HEK293 (cell line): ENCODE data around the gene NLGN1.

Source experiments
- CTCF ChIA-PET: fragments of 350-600 bp; formaldehyde crosslinking; extraction: SDS; loops from one replicate; lab custom pipeline; 2021; ENCODE audit warnings: antibody characterized with exemption; lab: Yijun Ruan, JAX
- POLR2A ChIA-PET: fragments of 300-600 bp; formaldehyde crosslinking; extraction: SDS; loops from one replicate; lab custom pipeline; 2020; ENCODE audit warnings: antibody characterized with exemption, inconsistent platforms; lab: Yijun Ruan, JAX
- H3K27ac ChIP-seq: fragments of 200-500 bp; sonication (Bioruptor generic); 2 replicates; pipeline ENCODE4 v1.5.1; 2014; ENCODE audit warnings: low read depth, low read length, control low read depth, inconsistent platforms; ENCODE audit errors: extremely low read depth
- H3K36me3 ChIP-seq, 2 experiments: fragments of 200-500 bp in 1 of 2; sonication (Bioruptor generic) in 1 of 2; 1 replicate in 1 of 2; 2 replicates in 1 of 2; pipeline ENCODE4 v1.5.1; 2014 to 2017; ENCODE audit warnings: inconsistent platforms in 2 of 2, low read length in 2 of 2; ENCODE audit not compliant: control insufficient read depth in 2 of 2, insufficient read depth in 1 of 2
- H3K4me1 ChIP-seq: fragments of 200-500 bp; sonication (Bioruptor generic); 2 replicates; pipeline ENCODE4 v1.5.1; 2014; ENCODE audit warnings: mild to moderate bottlenecking, low read length, inconsistent platforms; ENCODE audit not compliant: control insufficient read depth, insufficient read depth
- H3K4me3 ChIP-seq: 2 replicates; pipeline ENCODE4 v1.5.1; 2011; ENCODE audit warnings: low read depth, mild to moderate bottlenecking, control low read depth, low read length, moderate library complexity
- H3K9me3 ChIP-seq: fragments of 200-500 bp; sonication (Bioruptor generic); 2 replicates; pipeline ENCODE4 v1.5.1; 2014; ENCODE audit warnings: low read depth, low read length, inconsistent platforms; ENCODE audit not compliant: control insufficient read depth, insufficient read depth
- GLI4 ChIP-seq: fragments of 450-650 bp; formaldehyde crosslinking; IDR thresholded peaks from 2 replicates; pipeline ENCODE4 v1.5.1; 2016; ENCODE audit warnings: missing biosample characterization, missing genetic modification characterization
- ZBTB17 ChIP-seq: fragments of 450-650 bp; formaldehyde crosslinking; IDR thresholded peaks from 2 replicates; pipeline ENCODE4 v1.5.1; 2016; ENCODE audit warnings: missing biosample characterization, missing genetic modification characterization
- ZBTB21 ChIP-seq: fragments of 450-650 bp; formaldehyde crosslinking; IDR thresholded peaks from 2 replicates; pipeline ENCODE4 v1.5.1; 2017; ENCODE audit warnings: missing biosample characterization, missing genetic modification characterization
- ZFHX2 ChIP-seq: fragments of 450-650 bp; formaldehyde crosslinking; conservative IDR thresholded peaks from 2 replicates; pipeline ENCODE4 v1.5.1; 2016; ENCODE audit warnings: missing biosample characterization, missing genetic modification characterization
- ZNF112 ChIP-seq: fragments of 450-650 bp; formaldehyde crosslinking; IDR thresholded peaks from 2 replicates; pipeline ENCODE4 v1.5.0; 2017; ENCODE audit warnings: missing biosample characterization, missing genetic modification characterization
- ZNF133 ChIP-seq: fragments of 450-650 bp; formaldehyde crosslinking; IDR thresholded peaks from 2 replicates; pipeline ENCODE4 v1.5.1; 2016; ENCODE audit warnings: missing biosample characterization, missing genetic modification characterization
- ZNF169 ChIP-seq: fragments of 450-650 bp; formaldehyde crosslinking; IDR thresholded peaks from 2 replicates; pipeline ENCODE4 v1.5.1; 2016; ENCODE audit warnings: missing biosample characterization, missing genetic modification characterization
- ZNF221 ChIP-seq: fragments of 450-650 bp; formaldehyde crosslinking; IDR thresholded peaks from 2 replicates; pipeline ENCODE4 v1.5.1; 2017; ENCODE audit warnings: missing biosample characterization, missing genetic modification characterization, borderline replicate concordance
- ZNF24 ChIP-seq: fragments of 450-650 bp; formaldehyde crosslinking; IDR thresholded peaks from 2 replicates; pipeline ENCODE4 v1.5.1; 2016; ENCODE audit warnings: missing biosample characterization, missing genetic modification characterization
- ZNF404 ChIP-seq: fragments of 450-650 bp; formaldehyde crosslinking; IDR thresholded peaks from 2 replicates; pipeline ENCODE4 v1.5.1; 2017; ENCODE audit warnings: missing biosample characterization, missing genetic modification characterization
- ZNF544 ChIP-seq: fragments of 450-650 bp; formaldehyde crosslinking; IDR thresholded peaks from 2 replicates; pipeline ENCODE4 v1.5.0; 2017; ENCODE audit warnings: missing biosample characterization, missing genetic modification characterization
- ZNF548 ChIP-seq: fragments of 450-650 bp; formaldehyde crosslinking; IDR thresholded peaks from 2 replicates; pipeline ENCODE4 v1.5.1; 2016; ENCODE audit warnings: missing biosample characterization, missing genetic modification characterization
- ZNF560 ChIP-seq: fragments of 450-650 bp; formaldehyde crosslinking; IDR thresholded peaks from 2 replicates; pipeline ENCODE4 v1.5.1; 2017; ENCODE audit warnings: missing biosample characterization, missing genetic modification characterization, borderline replicate concordance
- ZNF670 ChIP-seq: fragments of 450-650 bp; formaldehyde crosslinking; IDR thresholded peaks from 2 replicates; pipeline ENCODE4 v1.5.1; 2016; ENCODE audit warnings: missing biosample characterization, missing genetic modification characterization, low read depth
- ZSCAN23 ChIP-seq: fragments of 450-650 bp; formaldehyde crosslinking; IDR thresholded peaks from 2 replicates; pipeline ENCODE4 v1.5.1; 2016; ENCODE audit warnings: missing biosample characterization, missing genetic modification characterization
- TF ChIP-seq, protein P1 (sequence below): fragments of 450-650 bp; formaldehyde crosslinking; IDR thresholded peaks from 2 replicates; pipeline ENCODE4 v1.5.1; 2016; ENCODE audit warnings: missing biosample characterization, missing genetic modification characterization
- TF ChIP-seq, protein P2 (sequence below): fragments of 450-650 bp; formaldehyde crosslinking; IDR thresholded peaks from 2 replicates; pipeline ENCODE4 v1.5.1; 2017; ENCODE audit warnings: missing biosample characterization, missing genetic modification characterization
- TF ChIP-seq, protein P3 (sequence below): fragments of 450-650 bp; formaldehyde crosslinking; IDR thresholded peaks from 2 replicates; pipeline ENCODE4 v1.5.1; 2016; ENCODE audit warnings: missing biosample characterization, missing genetic modification characterization
- TF ChIP-seq, protein P4 (sequence below): fragments of 450-650 bp; formaldehyde crosslinking; IDR thresholded peaks from 2 replicates; pipeline ENCODE4 v1.5.1; 2016; ENCODE audit warnings: missing biosample characterization, missing genetic modification characterization

The NLGN1 gene

DNA sequence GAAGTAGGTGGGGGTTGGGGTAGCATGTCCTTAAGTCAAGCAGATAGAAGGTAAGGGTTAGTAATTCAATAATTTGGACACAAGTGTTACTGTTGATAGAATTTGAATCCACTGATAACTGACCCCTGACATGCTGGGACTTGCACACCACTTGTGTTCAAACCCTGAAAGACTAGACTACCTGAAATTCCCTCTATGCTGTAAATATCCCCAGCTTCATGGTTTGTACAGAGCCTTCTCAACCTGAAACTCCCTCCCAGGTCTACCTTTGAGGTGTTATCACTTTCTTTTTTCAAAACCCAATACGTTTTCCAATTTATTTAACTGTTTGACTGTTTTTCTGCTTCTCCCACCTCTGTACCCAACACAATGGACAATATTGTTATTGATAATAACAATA lies 459.6 kb downstream of the NLGN1 start:
- no peaks in the 10 kb centered on the region for H3K9me3 ChIP-seq
- TF ChIP-seq ZBTB21 (tag by site-specific recombination) (no peak), ZNF548 (tag by site-specific recombination) (no peak), ZNF670 (tag by site-specific recombination) (no peak), ZNF221 (tag by site-specific recombination) (no peak), ZBTB17 (no peak), ZNF133 (tag by site-specific recombination) (no peak), ZNF112 (no peak)
- TF ChIP-seq, protein P1, sequence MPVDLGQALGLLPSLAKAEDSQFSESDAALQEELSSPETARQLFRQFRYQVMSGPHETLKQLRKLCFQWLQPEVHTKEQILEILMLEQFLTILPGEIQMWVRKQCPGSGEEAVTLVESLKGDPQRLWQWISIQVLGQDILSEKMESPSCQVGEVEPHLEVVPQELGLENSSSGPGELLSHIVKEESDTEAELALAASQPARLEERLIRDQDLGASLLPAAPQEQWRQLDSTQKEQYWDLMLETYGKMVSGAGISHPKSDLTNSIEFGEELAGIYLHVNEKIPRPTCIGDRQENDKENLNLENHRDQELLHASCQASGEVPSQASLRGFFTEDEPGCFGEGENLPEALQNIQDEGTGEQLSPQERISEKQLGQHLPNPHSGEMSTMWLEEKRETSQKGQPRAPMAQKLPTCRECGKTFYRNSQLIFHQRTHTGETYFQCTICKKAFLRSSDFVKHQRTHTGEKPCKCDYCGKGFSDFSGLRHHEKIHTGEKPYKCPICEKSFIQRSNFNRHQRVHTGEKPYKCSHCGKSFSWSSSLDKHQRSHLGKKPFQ (tag by site-specific recombination), result no peak
- TF ChIP-seq, protein P2, sequence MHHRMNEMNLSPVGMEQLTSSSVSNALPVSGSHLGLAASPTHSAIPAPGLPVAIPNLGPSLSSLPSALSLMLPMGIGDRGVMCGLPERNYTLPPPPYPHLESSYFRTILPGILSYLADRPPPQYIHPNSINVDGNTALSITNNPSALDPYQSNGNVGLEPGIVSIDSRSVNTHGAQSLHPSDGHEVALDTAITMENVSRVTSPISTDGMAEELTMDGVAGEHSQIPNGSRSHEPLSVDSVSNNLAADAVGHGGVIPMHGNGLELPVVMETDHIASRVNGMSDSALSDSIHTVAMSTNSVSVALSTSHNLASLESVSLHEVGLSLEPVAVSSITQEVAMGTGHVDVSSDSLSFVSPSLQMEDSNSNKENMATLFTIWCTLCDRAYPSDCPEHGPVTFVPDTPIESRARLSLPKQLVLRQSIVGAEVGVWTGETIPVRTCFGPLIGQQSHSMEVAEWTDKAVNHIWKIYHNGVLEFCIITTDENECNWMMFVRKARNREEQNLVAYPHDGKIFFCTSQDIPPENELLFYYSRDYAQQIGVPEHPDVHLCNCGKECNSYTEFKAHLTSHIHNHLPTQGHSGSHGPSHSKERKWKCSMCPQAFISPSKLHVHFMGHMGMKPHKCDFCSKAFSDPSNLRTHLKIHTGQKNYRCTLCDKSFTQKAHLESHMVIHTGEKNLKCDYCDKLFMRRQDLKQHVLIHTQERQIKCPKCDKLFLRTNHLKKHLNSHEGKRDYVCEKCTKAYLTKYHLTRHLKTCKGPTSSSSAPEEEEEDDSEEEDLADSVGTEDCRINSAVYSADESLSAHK (tag by site-specific recombination), result no peak
- TF ChIP-seq, protein P3, sequence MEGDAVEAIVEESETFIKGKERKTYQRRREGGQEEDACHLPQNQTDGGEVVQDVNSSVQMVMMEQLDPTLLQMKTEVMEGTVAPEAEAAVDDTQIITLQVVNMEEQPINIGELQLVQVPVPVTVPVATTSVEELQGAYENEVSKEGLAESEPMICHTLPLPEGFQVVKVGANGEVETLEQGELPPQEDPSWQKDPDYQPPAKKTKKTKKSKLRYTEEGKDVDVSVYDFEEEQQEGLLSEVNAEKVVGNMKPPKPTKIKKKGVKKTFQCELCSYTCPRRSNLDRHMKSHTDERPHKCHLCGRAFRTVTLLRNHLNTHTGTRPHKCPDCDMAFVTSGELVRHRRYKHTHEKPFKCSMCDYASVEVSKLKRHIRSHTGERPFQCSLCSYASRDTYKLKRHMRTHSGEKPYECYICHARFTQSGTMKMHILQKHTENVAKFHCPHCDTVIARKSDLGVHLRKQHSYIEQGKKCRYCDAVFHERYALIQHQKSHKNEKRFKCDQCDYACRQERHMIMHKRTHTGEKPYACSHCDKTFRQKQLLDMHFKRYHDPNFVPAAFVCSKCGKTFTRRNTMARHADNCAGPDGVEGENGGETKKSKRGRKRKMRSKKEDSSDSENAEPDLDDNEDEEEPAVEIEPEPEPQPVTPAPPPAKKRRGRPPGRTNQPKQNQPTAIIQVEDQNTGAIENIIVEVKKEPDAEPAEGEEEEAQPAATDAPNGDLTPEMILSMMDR (tag by site-specific recombination), result no peak
- no peak overlapping the region for H3K4me3 ChIP-seq
- no peaks in the 10 kb centered on the region for H3K4me1 ChIP-seq
- CTCF ChIA-PET, result interaction anchor here (0.7 kb wide), 1 partner anchor 10 kb away, joined by 4 read pairs; no protein-coding TSS in a partner anchor
- no peaks in the 10 kb centered on the region for H3K36me3 ChIP-seq
- no peak overlapping the region for H3K27ac ChIP-seq
- POLR2A ChIA-PET, result no interaction called here

DNA sequence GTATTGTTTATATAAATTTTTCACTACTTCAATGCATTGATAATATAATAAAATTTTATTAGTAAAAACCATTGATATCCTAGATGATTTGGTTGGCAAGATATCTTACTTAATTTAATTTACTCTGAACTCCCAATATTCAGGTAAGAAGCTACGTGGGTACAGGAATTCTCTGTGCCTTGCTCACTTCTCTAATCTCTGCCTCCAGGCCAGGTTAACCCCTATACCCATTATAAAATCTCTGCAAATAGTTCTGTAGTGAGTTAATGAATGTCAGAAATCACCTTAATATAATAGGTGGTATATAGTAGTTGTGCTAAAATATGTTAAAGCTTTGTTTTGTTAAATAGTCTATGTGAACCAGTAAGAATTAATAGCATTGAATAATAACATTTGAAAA lies 465.2 kb downstream of the NLGN1 start:
- H3K4me3 ChIP-seq, result no peak overlapping the region

DNA sequence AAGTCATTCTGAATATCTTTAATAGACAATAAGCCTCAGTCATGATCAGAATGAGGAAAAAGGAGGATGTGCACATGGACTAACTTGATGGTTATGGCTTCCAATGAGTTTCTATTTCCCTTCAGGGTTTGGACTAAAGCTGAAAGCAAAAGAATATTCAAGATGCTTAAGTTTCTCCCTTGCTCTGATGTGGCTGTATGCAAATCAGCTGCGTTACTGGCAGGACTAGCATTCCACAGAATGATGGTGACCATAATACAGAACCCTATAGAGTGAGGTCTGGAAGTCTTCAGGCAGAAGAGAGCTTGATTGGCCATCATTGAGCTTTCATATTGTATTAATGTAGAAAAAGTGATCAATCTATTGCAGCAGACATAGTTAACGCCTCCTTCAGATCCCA lies 466.0 kb downstream of the NLGN1 start:
- H3K4me1 ChIP-seq, result no peaks in the 10 kb centered on the region
- no peak overlapping the region for H3K4me3 ChIP-seq
- H3K27ac ChIP-seq, result no peak overlapping the region
- no peaks in the 10 kb centered on the region for H3K9me3 ChIP-seq
- TF ChIP-seq, protein P2 (tag by site-specific recombination), result no peak
- TF ChIP-seq ZSCAN23 (tag by site-specific recombination) (no peak), ZFHX2 (no peak), ZNF544 (tag by site-specific recombination) (no peak), ZNF560 (tag by site-specific recombination) (no peak), ZNF169 (tag by site-specific recombination) (no peak), GLI4 (tag by site-specific recombination) (no peak), ZNF404 (tag by site-specific recombination) (no peak)
- TF ChIP-seq, protein P4, sequence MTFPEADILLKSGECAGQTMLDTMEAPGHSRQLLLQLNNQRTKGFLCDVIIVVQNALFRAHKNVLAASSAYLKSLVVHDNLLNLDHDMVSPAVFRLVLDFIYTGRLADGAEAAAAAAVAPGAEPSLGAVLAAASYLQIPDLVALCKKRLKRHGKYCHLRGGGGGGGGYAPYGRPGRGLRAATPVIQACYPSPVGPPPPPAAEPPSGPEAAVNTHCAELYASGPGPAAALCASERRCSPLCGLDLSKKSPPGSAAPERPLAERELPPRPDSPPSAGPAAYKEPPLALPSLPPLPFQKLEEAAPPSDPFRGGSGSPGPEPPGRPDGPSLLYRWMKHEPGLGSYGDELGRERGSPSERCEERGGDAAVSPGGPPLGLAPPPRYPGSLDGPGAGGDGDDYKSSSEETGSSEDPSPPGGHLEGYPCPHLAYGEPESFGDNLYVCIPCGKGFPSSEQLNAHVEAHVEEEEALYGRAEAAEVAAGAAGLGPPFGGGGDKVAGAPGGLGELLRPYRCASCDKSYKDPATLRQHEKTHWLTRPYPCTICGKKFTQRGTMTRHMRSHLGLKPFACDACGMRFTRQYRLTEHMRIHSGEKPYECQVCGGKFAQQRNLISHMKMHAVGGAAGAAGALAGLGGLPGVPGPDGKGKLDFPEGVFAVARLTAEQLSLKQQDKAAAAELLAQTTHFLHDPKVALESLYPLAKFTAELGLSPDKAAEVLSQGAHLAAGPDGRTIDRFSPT (tag by site-specific recombination), result no peak
- H3K36me3 ChIP-seq, result no peaks in the 10 kb centered on the region
- CTCF ChIA-PET, result interaction anchor here (0.5 to 1.2 kb wide), 2 partner anchors 9 to 16 kb away, joined by 4 to 6 read pairs; no protein-coding TSS in a partner anchor
- POLR2A ChIA-PET, result no interaction called here

More for the DNA sequence above, 465.2 kb downstream of the NLGN1 start:
- Histone ChIP-seq H3K4me1 (no peaks in the 10 kb centered on the region), H3K36me3 (no peaks in the 10 kb centered on the region), H3K9me3 (no peaks in the 10 kb centered on the region), H3K27ac (no peak overlapping the region)
- CTCF ChIA-PET, result interaction anchor here (1.2 kb wide), 1 partner anchor 10 kb away, joined by 6 read pairs; no protein-coding TSS in a partner anchor
- no peak for TF ChIP-seq ZNF133 (tag by site-specific recombination)
- TF ChIP-seq ZNF24 (tag by site-specific recombination), result no peak
- POLR2A ChIA-PET, result no interaction called here
